Ectodermal cell (in vitro differentiated cells): ENCODE measurements around the gene NFKBIE.

ENCODE experiments used
- H3K27ac ChIP-seq: 2 replicates; pipeline ENCODE4 v1.7.0; 2013; ENCODE audit warnings: mild to moderate bottlenecking, low read depth, low read length; ENCODE audit not compliant: insufficient read depth, poor library complexity, severe bottlenecking
- H3K27me3 ChIP-seq: 2 replicates; pipeline ENCODE4 v1.7.0; 2013; ENCODE audit warnings: mild to moderate bottlenecking, low read length; ENCODE audit not compliant: insufficient read depth, control insufficient read depth, poor library complexity, severe bottlenecking
- H3K36me3 ChIP-seq: one replicate; pipeline ENCODE4 v1.7.0; 2013; ENCODE audit warnings: low read length; ENCODE audit not compliant: control insufficient read depth, insufficient read depth
- H3K4me1 ChIP-seq: one replicate; pipeline ENCODE4 v1.7.0; 2013; ENCODE audit warnings: low read length; ENCODE audit not compliant: control insufficient read depth, insufficient read depth
- H3K4me3 ChIP-seq: 2 replicates; pipeline ENCODE4 v1.7.0; 2013; ENCODE audit warnings: low read depth, low read length, control low read depth; ENCODE audit not compliant: insufficient read depth
- H3K9me3 ChIP-seq: 2 replicates; pipeline ENCODE4 v1.7.0; 2013; ENCODE audit warnings: mild to moderate bottlenecking, low read length, moderate library complexity; ENCODE audit not compliant: control insufficient read depth
- WGBS, 2 experiments: methylation state at CpG; one replicate each; pipeline ENCODE4 v1.1.7; 2013; ENCODE audit warnings: missing lambda C conversion rate in 2 of 2; 5-methylcytosine and 5-hydroxymethylcytosine counted together

NFKBIE gene

DNA sequence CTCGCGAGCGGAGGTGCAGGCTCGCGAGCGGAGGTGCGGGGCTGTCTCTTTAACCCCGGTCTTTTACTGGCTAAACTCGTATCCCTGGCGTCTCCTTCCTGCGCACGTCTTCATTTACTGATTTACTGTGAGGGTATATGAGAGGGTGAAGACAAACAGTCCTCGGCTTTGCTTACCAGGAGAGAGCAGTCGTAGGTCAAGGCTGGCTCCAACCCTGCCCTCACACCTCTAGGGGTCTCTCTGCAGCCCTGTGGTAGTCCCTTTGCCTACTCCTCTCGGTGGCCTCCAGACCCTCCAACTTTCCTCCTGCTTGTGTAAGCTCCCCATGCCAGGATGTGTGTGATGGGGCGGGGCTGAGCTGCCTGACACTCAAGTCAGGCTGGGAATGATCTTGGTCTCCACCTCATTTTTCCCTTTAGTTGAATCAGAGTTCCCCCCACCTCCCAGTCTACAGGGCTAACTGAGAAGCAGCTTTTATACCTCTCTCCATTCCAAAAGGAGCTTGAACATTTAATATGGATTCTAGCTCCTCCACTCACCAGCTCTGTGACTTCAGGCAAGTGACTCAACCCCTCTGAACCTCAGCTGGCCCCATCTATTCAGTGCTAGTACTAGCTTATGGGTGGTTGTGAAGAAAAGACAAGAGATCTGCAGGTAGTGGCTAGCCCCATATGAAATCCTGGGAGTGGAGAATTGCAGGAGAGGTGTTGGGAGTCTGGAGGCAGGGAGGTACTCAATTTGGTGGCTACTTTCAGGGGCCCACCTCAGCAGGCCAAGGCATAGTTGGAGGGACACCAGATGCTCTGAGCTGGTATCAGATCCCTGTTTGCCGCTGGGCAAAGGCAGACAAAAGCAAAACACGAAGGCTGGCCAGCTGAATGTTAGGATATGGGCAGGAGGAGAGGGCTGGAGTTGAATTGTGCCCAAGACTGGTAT, 41.1 kb downstream of the NFKBIE start:
- H3K27me3 ChIP-seq: no peaks in the 10 kb centered on the region
- H3K36me3 ChIP-seq: no peaks in the 10 kb centered on the region
- 7 to 8% methylated on average over 18 of the region's 18 CpGs for WGBS, 2 experiments
- H3K4me1 ChIP-seq: peaks cover 46% of the 10 kb centered on the region
- H3K4me3 ChIP-seq: peak overlapping the region; percentile 54
- no peak overlapping the region for H3K27ac ChIP-seq
- H3K9me3 ChIP-seq: no peaks in the 10 kb centered on the region

DNA sequence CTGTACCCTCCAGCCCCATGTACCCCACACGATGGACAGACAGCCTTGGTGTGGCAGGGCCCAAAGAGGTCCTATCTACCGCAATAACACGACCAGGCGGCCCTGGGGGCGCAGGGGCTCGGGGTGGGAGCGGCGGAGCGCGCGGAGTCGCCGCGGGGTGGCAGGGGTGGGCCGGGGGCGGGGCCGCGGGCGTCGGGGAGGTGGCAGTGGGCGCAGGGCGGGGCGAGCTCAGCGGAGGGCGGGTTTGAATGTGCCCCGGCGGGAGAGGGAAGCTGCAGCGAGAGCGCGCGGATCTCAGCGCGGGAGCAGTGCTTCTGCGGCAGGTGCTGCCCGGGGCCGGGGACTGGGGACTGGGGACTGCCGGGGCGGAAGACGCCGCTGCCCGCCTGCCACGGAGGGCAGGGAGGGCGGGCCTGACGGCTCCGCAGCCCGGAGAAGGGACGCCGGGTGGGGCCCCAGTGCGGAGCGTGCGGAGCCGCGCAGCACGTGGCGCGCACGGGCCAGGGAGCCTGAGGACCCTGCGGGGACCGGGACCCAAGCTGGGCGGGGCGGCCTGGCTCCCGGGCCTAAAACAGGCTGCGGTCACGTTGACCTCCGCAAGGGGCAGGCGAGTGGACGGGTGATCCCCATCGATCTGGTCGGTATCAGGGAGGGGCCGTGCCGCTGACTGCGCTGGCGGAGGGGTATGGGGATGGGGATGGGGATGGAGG, 41.9 kb downstream of the NFKBIE start, which contains the start of gene SLC29A1:
Gene SLC29A1 (plus strand): TSS at position 277 of the 710 bp plus-strand sequence. CDS start 3,719 bp downstream, outside the sequence.
- Histone ChIP-seq H3K27ac (no peak within 1 kb of the TSS), H3K27me3 (no peaks in the 10 kb centered on the region), H3K4me3 (peak within 1 kb of the TSS; percentile 54), H3K9me3 (no peaks in the 10 kb centered on the region), H3K4me1 (peaks cover 48% of the 10 kb centered on the region), H3K36me3 (no peaks in the 10 kb centered on the region)
- WGBS, 2 experiments: 0% methylated on average over 73 of the region's 73 CpGs

DNA sequence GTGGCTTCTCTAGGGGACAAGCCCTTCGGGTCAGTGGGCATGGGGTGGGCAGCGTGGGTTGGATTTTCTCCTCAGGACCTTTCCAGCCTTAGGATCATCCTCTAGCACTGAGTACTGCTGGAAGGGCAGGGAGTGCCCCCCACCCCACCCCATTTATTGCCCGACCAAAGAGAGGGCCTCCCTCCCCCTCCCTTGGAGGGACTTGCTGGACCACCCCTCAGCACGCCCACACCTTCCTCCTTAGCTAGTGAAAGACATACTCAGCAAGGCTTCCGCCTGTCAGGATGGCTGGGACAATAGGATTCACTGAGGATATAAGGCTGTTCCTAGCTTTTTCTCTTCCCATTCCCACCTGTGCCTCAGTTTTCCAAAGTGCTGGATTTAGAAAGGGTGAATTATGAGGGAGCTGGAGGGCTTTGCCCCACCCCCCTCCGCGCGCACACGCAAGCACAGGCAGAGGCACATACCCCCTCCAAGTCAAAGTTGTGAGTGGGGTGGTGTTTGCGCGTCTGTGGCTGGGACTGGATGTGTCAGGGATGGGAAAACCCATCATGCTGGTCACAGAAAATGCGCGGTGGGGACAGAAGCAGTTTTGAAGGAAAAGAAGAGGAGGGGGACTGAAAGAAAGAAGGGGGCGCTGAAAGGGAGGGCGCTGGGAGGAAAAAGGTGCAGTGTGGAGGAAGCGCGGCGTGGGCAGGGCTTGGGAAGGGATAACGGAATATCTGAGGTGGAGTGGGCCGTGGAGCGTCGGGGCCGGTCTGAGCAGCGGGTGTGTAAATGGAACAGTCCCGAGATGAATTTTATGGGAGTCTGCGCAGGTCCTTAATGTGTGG, 42.6 kb downstream of the NFKBIE start:
- 6 to 9% methylated on average over 26 of the region's 26 CpGs for WGBS, 2 experiments
- H3K36me3 ChIP-seq: no peaks in the 10 kb centered on the region
- H3K27me3 ChIP-seq: no peaks in the 10 kb centered on the region
- peak overlapping the region; percentile 54 for H3K4me3 ChIP-seq
- H3K9me3 ChIP-seq: no peaks in the 10 kb centered on the region
- peaks cover 55% of the 10 kb centered on the region for H3K4me1 ChIP-seq
- no peak overlapping the region for H3K27ac ChIP-seq

DNA sequence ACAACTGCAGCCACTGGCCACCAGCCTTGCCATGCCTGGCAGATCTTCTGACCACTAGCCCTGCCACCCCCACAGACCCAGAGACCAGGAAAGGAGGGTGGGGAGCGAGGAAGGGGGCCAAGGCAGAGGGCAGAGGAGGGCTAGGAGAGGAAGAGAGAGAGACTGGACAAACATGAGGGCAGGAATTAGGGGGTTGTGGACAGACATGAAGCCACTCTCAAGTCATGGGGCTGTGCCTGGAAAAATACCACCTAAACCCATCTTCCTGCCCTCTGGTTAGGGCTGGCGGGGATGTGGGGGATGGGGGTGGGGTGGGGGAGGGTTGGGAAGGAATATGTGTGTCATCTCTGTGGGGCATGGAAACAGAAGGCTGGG, 43.4 kb downstream of the NFKBIE start:
- Histone ChIP-seq H3K36me3 (no peaks in the 10 kb centered on the region), H3K4me3 (no peak overlapping the region), H3K27ac (no peak overlapping the region), H3K4me1 (peaks cover 59% of the 10 kb centered on the region), H3K9me3 (no peaks in the 10 kb centered on the region), H3K27me3 (no peaks in the 10 kb centered on the region)
- 66 to 87% methylated on average over 1 to 2 of the region's 2 CpGs for WGBS, 2 experiments

DNA sequence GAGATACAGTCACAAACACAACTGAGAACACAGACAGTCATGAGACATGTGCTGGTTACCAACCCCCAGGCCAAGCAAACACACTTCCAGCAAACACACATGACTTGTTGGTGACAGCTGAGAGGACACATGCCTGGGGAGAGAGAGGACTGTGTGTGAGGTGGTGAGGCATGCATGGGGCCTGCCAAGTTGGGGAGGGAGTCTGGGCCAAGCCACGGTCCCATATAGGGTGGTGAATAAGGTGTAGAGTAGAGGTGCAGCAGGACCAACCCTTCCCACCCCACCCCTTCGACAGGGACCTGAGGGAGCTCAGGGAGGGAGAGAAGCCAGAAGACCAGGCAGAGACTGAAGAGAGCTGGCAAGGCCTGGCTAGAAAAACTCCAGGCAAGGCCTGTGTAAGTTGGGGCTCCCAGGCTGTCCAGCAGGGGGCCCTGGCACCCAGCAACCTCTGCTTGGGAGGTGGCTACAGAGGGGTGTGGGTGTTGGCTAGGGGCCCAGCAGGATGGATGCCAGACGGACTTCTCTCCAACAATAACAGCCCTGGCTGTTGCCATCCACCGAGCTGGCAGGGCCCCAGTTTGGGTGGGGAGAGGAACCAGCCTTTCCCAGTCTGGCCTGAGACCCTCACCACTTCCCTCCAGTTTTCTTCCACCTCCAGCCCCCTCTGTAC, 43.9 kb downstream of the NFKBIE start:
- 26 to 51% methylated on average over 4 of the region's 4 CpGs for WGBS, 2 experiments
- no peaks in the 10 kb centered on the region for H3K9me3 ChIP-seq
- no peaks in the 10 kb centered on the region for H3K36me3 ChIP-seq
- no peak overlapping the region for H3K27ac ChIP-seq
- no peak overlapping the region for H3K4me3 ChIP-seq
- H3K27me3 ChIP-seq: no peaks in the 10 kb centered on the region
- peaks cover 59% of the 10 kb centered on the region for H3K4me1 ChIP-seq

DNA sequence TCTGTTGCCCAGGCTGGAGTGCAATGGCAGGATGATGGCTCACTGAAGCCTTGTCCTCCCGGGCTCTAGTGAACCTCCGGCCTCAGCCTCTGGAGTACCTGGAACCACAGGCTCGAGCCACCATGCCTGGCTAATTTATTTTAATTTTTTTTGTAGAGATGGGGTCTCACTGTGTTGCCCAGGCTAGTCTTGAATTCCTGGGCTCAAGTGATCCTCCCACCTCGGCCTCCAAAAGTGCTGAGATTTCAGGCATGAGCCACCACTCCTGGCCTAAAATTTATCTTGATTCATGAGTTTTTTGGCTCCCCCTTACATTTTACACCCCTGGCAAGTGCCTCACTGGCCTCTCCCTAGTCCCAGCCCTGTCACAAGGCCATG, 44.4 kb downstream of the NFKBIE start:
- Histone ChIP-seq H3K4me1 (peaks cover 55% of the 10 kb centered on the region), H3K27me3 (no peaks in the 10 kb centered on the region), H3K9me3 (no peaks in the 10 kb centered on the region), H3K36me3 (no peaks in the 10 kb centered on the region), H3K27ac (no peak overlapping the region), H3K4me3 (no peak overlapping the region)
- 92 to 95% methylated on average over 4 of the region's 4 CpGs for WGBS, 2 experiments

DNA sequence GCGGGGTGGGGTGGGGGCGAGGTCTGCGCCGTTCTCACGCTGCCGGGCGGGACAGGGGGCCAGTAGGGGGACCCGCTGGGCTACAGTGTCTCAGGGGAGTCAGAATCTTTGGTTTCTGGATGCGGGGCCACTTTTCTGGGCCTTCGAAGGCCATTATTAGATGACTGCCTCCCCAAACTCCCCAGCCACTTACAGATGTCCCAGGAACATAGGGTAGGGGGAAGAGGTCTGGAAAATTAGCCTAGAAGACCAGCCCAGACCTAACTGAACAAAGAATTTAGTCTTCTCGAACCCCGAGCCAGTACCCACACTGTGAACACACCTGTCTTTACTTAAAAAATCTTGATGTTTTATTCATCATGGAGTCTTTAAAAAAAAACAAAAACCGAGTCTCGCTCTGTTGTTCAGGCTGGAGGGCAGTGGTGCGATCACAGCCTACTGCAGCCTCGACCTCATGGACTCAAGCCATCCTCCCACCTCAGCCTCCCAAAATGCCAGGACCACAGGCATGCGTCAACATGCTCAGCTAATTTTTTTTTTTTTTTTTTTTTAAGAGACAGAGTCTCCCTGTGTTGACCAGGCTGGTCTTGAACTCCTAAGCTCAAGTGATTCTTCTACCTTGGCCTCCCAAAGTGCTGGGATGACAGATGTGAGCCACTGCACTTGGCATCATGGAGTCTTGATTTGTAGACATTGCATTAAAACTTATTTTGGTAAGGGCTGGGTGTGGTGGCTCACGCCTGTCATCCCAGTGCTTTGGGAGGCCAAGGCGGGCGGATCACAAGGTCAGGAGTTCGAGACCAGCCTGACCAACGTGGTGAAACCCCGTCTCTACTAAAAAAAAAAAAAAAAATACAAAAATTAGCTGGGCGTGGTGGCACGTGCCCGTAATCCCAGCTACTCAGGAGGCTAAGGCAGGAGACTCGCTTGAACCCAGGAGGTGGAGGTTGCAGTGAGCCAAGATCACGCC, 45.3 kb downstream of the NFKBIE start:
- Histone ChIP-seq H3K9me3 (no peaks in the 10 kb centered on the region), H3K27me3 (no peaks in the 10 kb centered on the region), H3K4me3 (peak overlapping the region; percentile 42), H3K36me3 (no peaks in the 10 kb centered on the region), H3K4me1 (peaks cover 49% of the 10 kb centered on the region), H3K27ac (peak overlapping the region; percentile 73)
- 55 to 59% methylated on average over 27 to 28 of the region's 28 CpGs for WGBS, 2 experiments

DNA sequence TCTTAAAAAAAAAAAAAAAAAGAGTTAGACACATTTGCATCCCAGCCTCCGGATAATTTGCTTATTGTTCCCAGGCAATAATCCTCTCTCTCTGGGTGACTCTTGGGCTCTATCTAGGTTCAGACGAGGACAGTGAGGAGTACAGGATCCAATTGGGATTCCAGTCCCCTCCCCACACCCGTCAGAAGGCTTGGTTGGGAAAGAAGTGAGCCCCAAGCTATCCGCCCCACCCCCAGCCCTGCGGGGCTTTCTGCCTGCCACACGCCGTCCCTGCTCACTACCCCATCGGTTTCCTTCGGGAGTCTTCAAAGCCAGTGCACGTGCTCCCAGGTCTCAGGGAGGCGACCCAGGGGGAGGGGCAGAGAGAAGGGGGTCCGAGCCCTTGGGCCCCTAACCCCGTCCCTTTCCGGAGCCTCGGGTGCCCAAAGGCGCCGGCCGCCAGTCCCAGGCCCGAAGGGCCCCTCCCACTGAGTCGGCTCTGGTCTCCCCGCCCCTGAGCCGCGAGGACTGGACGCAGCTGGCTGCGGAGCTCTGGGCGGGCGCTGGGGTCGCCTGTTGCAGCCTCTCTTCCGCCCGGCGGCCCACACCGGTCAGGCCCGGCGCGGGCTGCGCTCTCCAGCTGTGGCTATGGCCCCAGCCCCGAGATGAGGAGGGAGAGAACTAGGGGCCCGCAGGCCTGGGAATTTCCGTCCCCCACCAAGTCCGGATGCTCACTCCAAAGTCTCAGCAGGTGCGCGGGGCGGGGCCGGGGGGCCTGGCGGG, 46.1 kb downstream of the NFKBIE start:
- Histone ChIP-seq H3K27me3 (no peaks in the 10 kb centered on the region), H3K27ac (peak overlapping the region; percentile 92), H3K9me3 (no peaks in the 10 kb centered on the region), H3K4me1 (peaks cover 41% of the 10 kb centered on the region), H3K4me3 (peak overlapping the region; percentile 42), H3K36me3 (no peaks in the 10 kb centered on the region)
- WGBS, 2 experiments: 0% methylated on average over 45 of the region's 45 CpGs
